Measurements from ENCODE around the gene TRIM10.
A peak's percentile ranks its signal among the peaks of the same experiment; 100 is the strongest.

Gene TRIM10

GRCh38 chr6:30158475-30159040 lies 2.5 kb downstream of the TRIM10 start:
- peaks cover 24% of the 10 kb centered on the region for H3K4me1 ChIP-seq (ENCODE audit: control insufficient read depth, insufficient read depth, low read length)
- no peaks in the 10 kb centered on the region for H3K9me3 ChIP-seq (ENCODE audit: control insufficient read depth, low read length)
- no peak overlapping the region for H3K4me3 ChIP-seq (ENCODE audit: low read length)
- no peaks in the 10 kb centered on the region for H3K36me3 ChIP-seq (ENCODE audit: control insufficient read depth, insufficient read depth, low read length, severe bottlenecking)
- H3K27me3 ChIP-seq (replicated peaks; ENCODE audit: control insufficient read depth, insufficient read depth, low read length): peaks cover 5% of the 10 kb centered on the region
- DNase-seq (ENCODE audit: low read depth): no peak
- H3K9ac ChIP-seq (ENCODE audit: low read length): no peak overlapping the region

- no peak for DNase-seq (ENCODE audit: low read depth)
- Histone ChIP-seq H3K9ac (ENCODE audit: low read length) (no peak overlapping the region), H3K27me3 (replicated peaks; ENCODE audit: control insufficient read depth, insufficient read depth, low read length) (peaks cover 1% of the 10 kb centered on the region), H3K36me3 (ENCODE audit: control insufficient read depth, insufficient read depth, low read length, severe bottlenecking) (no peaks in the 10 kb centered on the region), H3K9me3 (ENCODE audit: control insufficient read depth, low read length) (no peaks in the 10 kb centered on the region), H3K4me3 (ENCODE audit: low read length) (no peak overlapping the region), H3K4me1 (ENCODE audit: control insufficient read depth, insufficient read depth, low read length) (peaks cover 24% of the 10 kb centered on the region)
Observed at GRCh38 chr6:30157999-30158398, 3.0 kb downstream of the TRIM10 start.

GRCh38 chr6:30157581-30157980 lies 3.4 kb downstream of the TRIM10 start:
- no peaks in the 10 kb centered on the region for H3K27me3 ChIP-seq (replicated peaks; ENCODE audit: control insufficient read depth, insufficient read depth, low read length)
- no peak overlapping the region for H3K9ac ChIP-seq (ENCODE audit: low read length)
- H3K36me3 ChIP-seq (ENCODE audit: control insufficient read depth, insufficient read depth, low read length, severe bottlenecking): no peaks in the 10 kb centered on the region
- no peaks in the 10 kb centered on the region for H3K9me3 ChIP-seq (ENCODE audit: control insufficient read depth, low read length)
- DNase-seq (ENCODE audit: low read depth): no peak
- no peak overlapping the region for H3K4me3 ChIP-seq (ENCODE audit: low read length)
- peaks cover 24% of the 10 kb centered on the region for H3K4me1 ChIP-seq (ENCODE audit: control insufficient read depth, insufficient read depth, low read length)

GRCh38 chr6:30156774-30157173 lies 4.2 kb downstream of the TRIM10 start:
- Histone ChIP-seq H3K9me3 (ENCODE audit: control insufficient read depth, low read length) (no peaks in the 10 kb centered on the region), H3K4me1 (ENCODE audit: control insufficient read depth, insufficient read depth, low read length) (peaks cover 24% of the 10 kb centered on the region), H3K9ac (ENCODE audit: low read length) (no peak overlapping the region), H3K27me3 (replicated peaks; ENCODE audit: control insufficient read depth, insufficient read depth, low read length) (no peaks in the 10 kb centered on the region), H3K36me3 (ENCODE audit: control insufficient read depth, insufficient read depth, low read length, severe bottlenecking) (no peaks in the 10 kb centered on the region), H3K4me3 (ENCODE audit: low read length) (no peak overlapping the region)
- no peak for DNase-seq (ENCODE audit: low read depth)

- no peaks in the 10 kb centered on the region for H3K9me3 ChIP-seq (ENCODE audit: control insufficient read depth, low read length)
- no peak overlapping the region for H3K9ac ChIP-seq (ENCODE audit: low read length)
- H3K27me3 ChIP-seq (replicated peaks; ENCODE audit: control insufficient read depth, insufficient read depth, low read length): no peaks in the 10 kb centered on the region
- peaks cover 24% of the 10 kb centered on the region for H3K4me1 ChIP-seq (ENCODE audit: control insufficient read depth, insufficient read depth, low read length)
- no peaks in the 10 kb centered on the region for H3K36me3 ChIP-seq (ENCODE audit: control insufficient read depth, insufficient read depth, low read length, severe bottlenecking)
- peak overlapping the region; percentile 44 for H3K4me3 ChIP-seq (ENCODE audit: low read length)
- no peak for DNase-seq (ENCODE audit: low read depth)
Observed at GRCh38 chr6:30156262-30156599, 4.8 kb downstream of the TRIM10 start.

GRCh38 chr6:30155520-30156261 lies 5.3 kb downstream of the TRIM10 start:
- no peaks in the 10 kb centered on the region for H3K36me3 ChIP-seq (ENCODE audit: control insufficient read depth, insufficient read depth, low read length, severe bottlenecking)
- no peaks in the 10 kb centered on the region for H3K9me3 ChIP-seq (ENCODE audit: control insufficient read depth, low read length)
- H3K4me3 ChIP-seq (ENCODE audit: low read length): peak overlapping the region; percentile 44
- H3K27me3 ChIP-seq (replicated peaks; ENCODE audit: control insufficient read depth, insufficient read depth, low read length): no peaks in the 10 kb centered on the region
- no peak for DNase-seq (ENCODE audit: low read depth)
- no peak overlapping the region for H3K9ac ChIP-seq (ENCODE audit: low read length)
- peaks cover 24% of the 10 kb centered on the region for H3K4me1 ChIP-seq (ENCODE audit: control insufficient read depth, insufficient read depth, low read length)

DNA sequence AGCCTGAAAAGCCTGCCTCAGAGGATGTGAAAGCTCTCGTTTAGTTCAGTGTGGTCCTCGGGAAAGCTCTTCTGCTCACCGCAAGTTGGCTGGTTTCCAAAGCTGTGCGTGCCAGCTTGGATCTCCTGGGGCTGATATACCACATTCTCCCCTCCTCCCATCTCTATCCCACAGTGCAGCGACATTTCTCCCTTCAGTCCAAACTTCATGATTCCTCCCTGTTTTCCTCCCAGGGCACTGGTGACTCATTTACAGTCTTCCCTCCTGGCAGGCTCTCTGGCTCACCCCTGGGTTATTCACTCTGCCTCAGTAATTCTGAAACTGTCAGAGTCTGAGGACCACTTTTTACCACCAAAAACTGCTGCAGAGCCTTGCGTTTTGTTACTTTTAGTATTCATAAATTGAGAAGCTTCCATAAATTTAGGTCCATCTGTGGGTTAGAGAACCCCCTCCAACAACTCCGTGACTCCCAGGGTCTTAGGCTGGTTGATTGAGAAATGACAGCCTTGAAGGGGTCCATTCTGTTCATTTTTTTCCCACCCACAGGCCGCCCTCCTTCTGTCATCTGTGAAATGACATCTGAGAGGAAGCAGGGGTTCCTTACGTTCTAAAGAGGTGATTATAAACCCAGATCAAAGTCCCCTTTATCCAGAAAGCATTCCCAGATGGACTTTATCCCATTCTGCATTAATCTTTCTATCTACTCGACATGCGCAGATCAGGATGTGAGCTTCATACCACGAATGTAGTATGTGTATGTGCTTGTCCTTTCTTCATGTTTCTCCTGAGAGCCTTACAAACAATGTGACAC lies 6.1 kb downstream of the TRIM10 start:
- no peak overlapping the region for H3K4me3 ChIP-seq (ENCODE audit: low read length)
- H3K4me1 ChIP-seq (ENCODE audit: control insufficient read depth, insufficient read depth, low read length): peaks cover 24% of the 10 kb centered on the region
- no peaks in the 10 kb centered on the region for H3K27me3 ChIP-seq (replicated peaks; ENCODE audit: control insufficient read depth, insufficient read depth, low read length)
- DNase-seq (ENCODE audit: low read depth): peak; percentile 48
- H3K9me3 ChIP-seq (ENCODE audit: control insufficient read depth, low read length): no peaks in the 10 kb centered on the region
- no peak overlapping the region for H3K9ac ChIP-seq (ENCODE audit: low read length)
- H3K36me3 ChIP-seq (ENCODE audit: control insufficient read depth, insufficient read depth, low read length, severe bottlenecking): no peaks in the 10 kb centered on the region

DNA sequence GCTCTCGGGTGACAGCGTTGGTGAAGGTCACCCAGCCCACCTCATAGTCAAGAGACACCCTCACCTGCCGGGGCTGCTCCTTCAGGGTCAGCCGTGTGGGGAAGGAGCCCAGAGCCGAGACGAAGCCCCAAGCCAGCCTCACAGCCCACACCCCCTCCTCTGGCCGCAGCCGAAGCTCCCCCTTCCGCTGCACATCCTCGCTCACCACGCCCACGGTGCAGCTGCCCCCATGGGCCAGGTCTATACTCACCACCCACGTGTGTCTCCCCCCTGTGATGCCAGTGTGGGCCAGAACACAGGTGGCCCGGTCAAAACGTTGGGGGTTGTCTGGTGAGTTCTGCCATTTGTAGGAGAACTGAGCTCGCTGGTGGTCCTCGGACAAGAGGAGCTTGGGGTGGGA lies 7.0 kb downstream of the TRIM10 start:
- Histone ChIP-seq H3K27me3 (replicated peaks; ENCODE audit: control insufficient read depth, insufficient read depth, low read length) (no peaks in the 10 kb centered on the region), H3K9me3 (ENCODE audit: control insufficient read depth, low read length) (no peaks in the 10 kb centered on the region), H3K36me3 (ENCODE audit: control insufficient read depth, insufficient read depth, low read length, severe bottlenecking) (no peaks in the 10 kb centered on the region), H3K4me3 (ENCODE audit: low read length) (no peak overlapping the region), H3K4me1 (ENCODE audit: control insufficient read depth, insufficient read depth, low read length) (peaks cover 24% of the 10 kb centered on the region), H3K9ac (ENCODE audit: low read length) (no peak overlapping the region)
- no peak for DNase-seq (ENCODE audit: low read depth)

- no peak for DNase-seq (ENCODE audit: low read depth)
- Histone ChIP-seq H3K4me3 (ENCODE audit: low read length) (no peak overlapping the region), H3K36me3 (ENCODE audit: control insufficient read depth, insufficient read depth, low read length, severe bottlenecking) (no peaks in the 10 kb centered on the region), H3K9me3 (ENCODE audit: control insufficient read depth, low read length) (no peaks in the 10 kb centered on the region), H3K9ac (ENCODE audit: low read length) (no peak overlapping the region), H3K4me1 (ENCODE audit: control insufficient read depth, insufficient read depth, low read length) (peaks cover 24% of the 10 kb centered on the region), H3K27me3 (replicated peaks; ENCODE audit: control insufficient read depth, insufficient read depth, low read length) (no peaks in the 10 kb centered on the region)
Observed at GRCh38 chr6:30152910-30153610, 8.0 kb downstream of the TRIM10 start.

GRCh38 chr6:30152016-30152673 lies 8.9 kb downstream of the TRIM10 start:
- DNase-seq (ENCODE audit: low read depth): no peak
- Histone ChIP-seq H3K36me3 (ENCODE audit: control insufficient read depth, insufficient read depth, low read length, severe bottlenecking) (no peaks in the 10 kb centered on the region), H3K9ac (ENCODE audit: low read length) (no peak overlapping the region), H3K4me3 (ENCODE audit: low read length) (no peak overlapping the region), H3K27me3 (replicated peaks; ENCODE audit: control insufficient read depth, insufficient read depth, low read length) (no peaks in the 10 kb centered on the region), H3K4me1 (ENCODE audit: control insufficient read depth, insufficient read depth, low read length) (peaks cover 24% of the 10 kb centered on the region), H3K9me3 (ENCODE audit: control insufficient read depth, low read length) (no peaks in the 10 kb centered on the region)

- no peaks in the 10 kb centered on the region for H3K36me3 ChIP-seq (ENCODE audit: control insufficient read depth, insufficient read depth, low read length, severe bottlenecking)
- DNase-seq (ENCODE audit: low read depth): no peak
- H3K9ac ChIP-seq (ENCODE audit: low read length): no peak overlapping the region
- H3K9me3 ChIP-seq (ENCODE audit: control insufficient read depth, low read length): no peaks in the 10 kb centered on the region
- no peaks in the 10 kb centered on the region for H3K27me3 ChIP-seq (replicated peaks; ENCODE audit: control insufficient read depth, insufficient read depth, low read length)
- H3K4me1 ChIP-seq (ENCODE audit: control insufficient read depth, insufficient read depth, low read length): peaks cover 22% of the 10 kb centered on the region
- no peak overlapping the region for H3K4me3 ChIP-seq (ENCODE audit: low read length)
Observed at GRCh38 chr6:30151580-30151979, 9.4 kb downstream of the TRIM10 start.

All from adipocyte (in vitro differentiated cells).